ENCODE results near the gene CREG1.

- TF ChIP-seq CTCF (IDR thresholded peaks at IDR 0.05) = no peak
- TF ChIP-seq ZBTB21 (CRISPR knock-in tag; IDR thresholded peaks at IDR 0.05; ENCODE audit: borderline replicate concordance) = no peak
- no peak for TF ChIP-seq ESRRA (CRISPR knock-in tag; IDR thresholded peaks at IDR 0.05; ENCODE audit: borderline replicate concordance)
- no peak for TF ChIP-seq TCF7 (CRISPR knock-in tag; IDR thresholded peaks at IDR 0.05; ENCODE audit: low read depth)
- no peak for TF ChIP-seq CBFB (CRISPR knock-in tag; IDR thresholded peaks at IDR 0.05; ENCODE audit: low read depth)
- no peak for TF ChIP-seq E2F1 (CRISPR knock-in tag; IDR thresholded peaks at IDR 0.05)
- TF ChIP-seq FOXK1 (CRISPR knock-in tag; IDR thresholded peaks at IDR 0.05) = no peak
- no peak for TF ChIP-seq MXD4 (CRISPR knock-in tag; IDR thresholded peaks at IDR 0.05; ENCODE audit: borderline replicate concordance)
- no peak for TF ChIP-seq STAT6 (CRISPR knock-in tag; conservative IDR thresholded peaks at IDR 0.05; ENCODE audit: low read depth)
- no peak for TF ChIP-seq ATF3 (CRISPR knock-in tag; conservative IDR thresholded peaks at IDR 0.05)
- TF ChIP-seq TP53 (CRISPR knock-in tag; IDR thresholded peaks at IDR 0.05) = no peak
- TF ChIP-seq NR3C1 (CRISPR knock-in tag; conservative IDR thresholded peaks at IDR 0.05; ENCODE audit: low read depth) = no peak
- no peak for TF ChIP-seq SMAD3 (CRISPR knock-in tag; IDR thresholded peaks at IDR 0.05; ENCODE audit: borderline replicate concordance)
Measured at GRCh38 chr1:167520711-167521206, 32.8 kb downstream of the CREG1 start.
